Measurements from ENCODE around the gene SMCHD1.
"Not testable (repeated sequence)": the region's sequence is repeated elsewhere in the genome, so short reads cannot be mapped to it uniquely, and the experiment has no call there.

SMCHD1 gene

DNA sequence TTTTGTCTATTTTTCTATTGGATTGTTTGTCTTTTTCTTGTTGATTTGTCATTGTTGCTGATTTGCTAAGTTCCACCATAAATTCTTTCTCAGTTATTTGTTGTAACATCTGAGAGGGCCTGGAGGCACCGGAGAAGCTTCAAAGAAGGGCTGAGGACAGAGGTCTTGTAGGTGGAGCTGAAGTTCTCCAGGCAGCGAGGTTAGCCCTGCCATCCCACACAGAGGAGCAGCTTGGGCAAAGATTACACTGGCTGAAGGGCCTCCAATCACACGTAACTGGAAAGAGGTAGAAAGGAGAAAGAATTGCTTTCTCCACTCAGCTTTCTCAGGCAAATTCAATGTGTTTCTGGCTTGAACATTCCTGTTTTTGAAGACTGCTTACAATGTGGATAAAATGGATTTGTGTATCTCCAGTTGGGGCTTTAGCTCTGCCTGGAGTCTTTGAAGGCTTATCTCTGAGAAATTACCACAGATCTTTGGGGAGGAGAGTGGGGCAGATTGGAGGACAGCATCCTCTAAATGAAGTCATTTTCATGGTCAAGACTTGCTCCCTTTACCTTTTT is 170.2 kb downstream of the SMCHD1 start:
- DNase-seq (ENCODE audit: insufficient read length, low spot score) = no peak

GRCh38 chr18:2826581-2826980 is 171.1 kb downstream of the SMCHD1 start:
- DNase-seq (ENCODE audit: insufficient read length, low spot score) (no peak), FAIRE-seq (no peak)
- TF ChIP-seq POLR2A (IDR thresholded peaks at IDR 0.05; ENCODE audit: low read depth, low read length) = no peak

More for the DNA sequence above, 170.2 kb downstream of the SMCHD1 start:
- TF ChIP-seq POLR2A (IDR thresholded peaks at IDR 0.05; ENCODE audit: low read depth, low read length) = no peak
- no peak for FAIRE-seq

DNA sequence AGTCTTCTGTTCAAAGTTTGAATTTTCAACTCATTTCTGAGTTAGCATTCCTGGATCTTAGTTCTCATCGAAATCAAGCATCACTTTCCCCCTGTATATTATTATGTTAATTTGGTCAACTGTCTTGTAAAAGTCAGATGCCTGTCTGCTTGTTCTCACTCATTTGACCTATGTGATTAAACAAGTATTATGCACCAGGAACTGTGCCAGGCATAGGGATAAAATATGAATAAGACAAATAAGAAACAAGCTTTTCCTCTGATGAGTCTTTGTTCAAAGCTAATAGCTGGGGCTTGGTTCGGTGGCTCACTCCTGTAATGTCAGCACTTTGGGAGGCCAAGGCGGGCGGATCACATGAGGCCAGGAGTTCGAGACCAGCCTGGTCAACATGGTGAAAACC is 171.5 kb downstream of the SMCHD1 start:
- DNase-seq (ENCODE audit: insufficient read length, low spot score) = no peak
- no peak for FAIRE-seq
- no peak for TF ChIP-seq POLR2A (IDR thresholded peaks at IDR 0.05; ENCODE audit: low read depth, low read length)

- DNase-seq (ENCODE audit: insufficient read length, low spot score); FAIRE-seq: not testable (repeated sequence)
These were observed 180.6 kb downstream of the SMCHD1 start for GRCh38 chr18:2836118-2836517.

DNA sequence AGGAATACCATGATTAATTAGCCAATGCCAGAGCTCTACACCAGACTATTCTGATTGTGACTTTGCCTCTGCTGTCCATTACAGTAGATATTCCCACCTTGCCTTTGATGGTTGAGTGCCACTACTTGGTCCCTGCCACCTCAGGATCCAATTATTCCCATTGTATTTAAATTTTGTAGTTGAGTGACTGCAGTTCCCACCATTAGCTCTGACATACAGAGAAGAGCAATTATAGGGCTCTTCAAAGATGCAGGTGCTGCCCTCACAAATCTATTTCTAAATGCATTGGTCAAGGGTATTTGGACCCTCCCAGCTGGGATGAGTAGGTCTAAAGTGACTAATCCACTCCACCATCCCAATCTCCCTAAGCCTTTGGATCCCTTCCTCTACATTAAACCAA is 181.8 kb downstream of the SMCHD1 start:
- not testable (repeated sequence) for FAIRE-seq

GRCh38 chr18:2839202-2839601 is 183.7 kb downstream of the SMCHD1 start:
- no peak for TF ChIP-seq POLR2A (IDR thresholded peaks at IDR 0.05; ENCODE audit: low read depth, low read length)
- no peak for FAIRE-seq
- no peak for DNase-seq (ENCODE audit: insufficient read length, low spot score)

More for the DNA sequence above, 181.8 kb downstream of the SMCHD1 start:
- DNase-seq (ENCODE audit: insufficient read length, low spot score) = not testable (repeated sequence)

DNA sequence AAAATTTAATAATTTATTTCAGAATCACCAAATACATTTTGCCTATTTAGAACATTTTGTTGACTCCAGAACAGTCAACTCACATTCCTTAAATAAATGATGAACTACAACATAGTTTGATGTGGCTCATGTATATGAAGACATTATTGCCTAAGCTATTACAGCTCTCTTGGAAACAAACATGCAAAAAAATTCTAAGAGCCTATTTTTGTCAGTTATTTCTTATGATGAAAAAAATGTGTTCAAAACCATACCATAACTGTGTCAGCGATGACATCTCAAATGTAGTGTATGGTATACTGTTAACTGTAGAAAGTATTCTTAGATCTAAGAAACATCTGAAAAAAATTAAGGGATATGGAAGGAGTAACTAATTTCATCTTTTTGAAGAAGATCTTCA is 185.0 kb downstream of the SMCHD1 start:
- no peak for DNase-seq (ENCODE audit: insufficient read length, low spot score)

GRCh38 chr18:2843146-2843545 is 187.6 kb downstream of the SMCHD1 start:
- no peak for TF ChIP-seq POLR2A (IDR thresholded peaks at IDR 0.05; ENCODE audit: low read depth, low read length)
- no peak for DNase-seq (ENCODE audit: insufficient read length, low spot score)
- no peak for FAIRE-seq

More for the DNA sequence above, 185.0 kb downstream of the SMCHD1 start:
- no peak for FAIRE-seq
- no peak for TF ChIP-seq POLR2A (IDR thresholded peaks at IDR 0.05; ENCODE audit: low read depth, low read length)

- no peak for DNase-seq (ENCODE audit: insufficient read length, low spot score)
- TF ChIP-seq POLR2A (IDR thresholded peaks at IDR 0.05; ENCODE audit: low read depth, low read length) = no peak
- FAIRE-seq = no peak
These were observed 189.6 kb downstream of the SMCHD1 start for GRCh38 chr18:2845172-2845571.

DNA sequence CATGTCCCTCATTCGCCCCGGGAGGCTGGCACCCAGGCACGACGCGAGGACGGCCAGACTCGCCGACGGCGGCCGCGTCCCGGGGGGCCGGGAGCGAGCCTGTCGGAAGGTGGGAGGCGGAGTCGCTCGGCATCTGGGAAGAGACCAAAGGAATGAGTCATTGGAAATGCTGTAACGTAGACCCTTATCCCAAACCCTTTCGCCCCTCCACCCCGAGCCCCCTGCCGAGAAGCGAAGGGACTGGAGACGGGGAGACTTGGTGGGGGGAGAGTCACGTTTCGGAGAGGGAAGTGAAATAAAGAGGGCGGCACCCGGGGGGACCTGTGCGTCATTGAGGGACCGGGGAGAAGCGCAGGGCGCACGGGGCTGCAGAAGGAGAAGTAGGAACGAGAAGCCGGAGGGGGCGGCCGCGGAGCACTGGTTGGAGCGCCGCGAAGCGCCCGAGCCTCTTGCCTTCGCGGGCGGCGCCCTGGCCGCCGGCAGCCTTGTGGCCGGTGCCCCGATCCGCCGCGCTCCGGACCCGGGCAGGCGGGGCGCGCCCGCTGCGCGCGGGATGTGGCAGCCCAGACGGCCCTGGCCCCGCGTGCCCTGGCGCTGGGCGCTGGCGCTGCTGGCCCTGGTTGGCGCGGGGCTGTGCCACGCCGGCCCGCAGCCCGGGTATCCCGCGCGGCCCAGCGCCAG is 191.2 kb downstream of the SMCHD1 start, which contains the start of gene EMILIN2:
Gene EMILIN2 (plus strand): TSS at position 371 of the 681 bp plus-strand sequence. CDS start 183 bp downstream, at position 554.
- FAIRE-seq (no peak), DNase-seq (ENCODE audit: insufficient read length, low spot score) (peak; percentile 59)

GRCh38 chr18:2847317-2848246 is 192.1 kb downstream of the SMCHD1 start:
- no peak for TF ChIP-seq POLR2A (IDR thresholded peaks at IDR 0.05; ENCODE audit: low read depth, low read length)
- FAIRE-seq (no peak), DNase-seq (ENCODE audit: insufficient read length, low spot score) (no peak)

More for the DNA sequence above, 191.2 kb downstream of the SMCHD1 start, which contains the start of gene EMILIN2:
- TF ChIP-seq POLR2A (IDR thresholded peaks at IDR 0.05; ENCODE audit: low read depth, low read length) = no peak

DNA sequence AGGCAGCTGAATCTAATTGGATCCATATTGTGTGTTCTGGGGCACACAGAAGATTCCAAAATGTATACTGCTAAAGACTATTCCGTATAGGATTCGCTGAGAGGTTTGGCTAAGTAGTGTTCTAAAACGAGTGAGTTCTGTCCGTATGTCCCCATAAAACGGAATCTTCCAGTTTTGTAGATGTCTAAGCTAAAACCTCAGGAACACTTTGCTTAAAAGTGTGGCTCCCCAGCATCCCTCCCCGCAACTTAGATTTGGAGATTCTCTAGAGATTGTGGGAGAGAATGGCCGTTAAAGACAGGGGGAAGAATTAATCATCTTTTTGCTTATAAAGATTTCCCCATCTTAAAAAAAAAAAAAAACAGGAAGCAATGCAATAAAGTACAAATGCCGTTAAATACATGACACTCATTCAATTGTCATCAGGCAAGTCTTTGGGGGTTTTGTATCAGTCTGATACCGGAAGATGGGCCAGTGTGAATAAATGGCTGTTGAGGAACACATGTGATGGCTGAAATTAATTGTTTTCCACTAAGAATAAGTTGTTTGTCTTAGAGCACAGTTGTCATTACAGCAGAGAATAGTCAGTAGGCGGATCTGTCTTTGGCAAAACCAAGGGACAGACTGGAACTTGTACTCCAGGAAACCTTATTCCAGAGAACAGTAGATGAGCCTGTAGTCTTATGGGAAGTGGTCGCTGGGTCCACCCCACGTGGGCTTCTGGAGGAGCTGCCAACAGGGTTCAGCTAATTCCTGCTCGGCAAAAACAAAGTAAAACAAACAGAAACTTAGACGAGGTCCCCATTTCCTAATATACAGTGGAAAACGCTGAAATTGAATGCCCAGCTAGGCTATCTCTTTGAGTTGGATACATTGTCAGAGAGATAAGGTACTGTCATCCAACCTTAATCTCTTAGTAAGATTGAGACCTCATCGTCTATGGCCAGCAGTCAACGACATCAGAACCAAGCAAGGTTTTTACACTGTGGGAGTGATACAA is 193.0 kb downstream of the SMCHD1 start:
- TF ChIP-seq POLR2A (IDR thresholded peaks at IDR 0.05; ENCODE audit: low read depth, low read length) = no peak
- DNase-seq (ENCODE audit: insufficient read length, low spot score) = no peak
- no peak for FAIRE-seq

- TF ChIP-seq POLR2A (IDR thresholded peaks at IDR 0.05; ENCODE audit: low read depth, low read length) = no peak
- no peak for DNase-seq (ENCODE audit: insufficient read length, low spot score)
- FAIRE-seq = no peak
These were observed 195.3 kb downstream of the SMCHD1 start for GRCh38 chr18:2850816-2851215.
